ENCODE results near the gene KLC4. TPM values are rescaled to one million over a fixed set of nuclear protein-coding genes. Genes with fewer than 3 reads are reported as not detected.

The KLC4 gene
- polyA plus RNA-seq, 1 experiment = 16.8 TPM

DNA sequence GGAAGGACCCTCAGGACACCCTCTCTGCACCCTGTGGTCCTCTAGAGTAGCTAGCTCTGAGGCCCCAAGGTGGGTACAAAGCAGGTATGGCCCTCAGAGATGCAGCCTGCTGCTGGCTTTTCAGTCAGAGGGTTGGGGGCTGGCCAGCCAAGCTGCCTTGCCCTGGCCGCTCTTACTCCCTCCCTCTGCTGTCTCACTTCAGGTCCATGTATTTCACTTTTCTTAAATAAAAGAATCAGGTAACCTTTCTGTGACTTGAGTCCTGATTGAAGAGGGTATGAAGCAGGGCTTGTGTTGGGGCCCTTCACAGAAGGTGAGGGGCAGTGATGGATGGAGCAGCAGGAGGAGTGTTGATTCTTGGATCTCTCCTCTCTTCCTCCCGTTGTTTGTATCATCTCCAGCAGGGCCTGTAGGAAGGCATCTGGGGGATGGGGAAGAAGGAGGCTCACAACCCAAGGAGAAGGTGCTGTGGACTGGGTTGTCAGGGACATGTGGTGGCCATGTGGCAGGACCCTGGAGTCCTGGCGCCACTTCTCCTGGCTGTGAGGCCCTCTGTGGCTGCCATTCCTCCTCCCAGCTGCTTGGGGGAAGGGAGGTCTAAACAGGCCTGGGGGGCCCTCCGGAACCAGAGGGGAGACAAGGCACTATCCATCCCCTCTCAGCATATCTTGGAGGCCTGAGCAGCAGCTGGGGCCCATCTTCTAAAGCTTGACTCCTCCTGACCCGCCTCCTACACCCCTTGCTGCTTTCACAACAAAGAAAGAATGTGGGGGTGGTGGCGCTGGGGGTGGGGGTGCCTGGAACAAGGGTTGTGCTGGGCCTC, 15.6 kb downstream of the KLC4 start:
- Histone ChIP-seq H3K36me3 (ENCODE audit: control insufficient read depth, insufficient read depth, low read length) (0 out of 2 replicates have a peak, but pooled peaks cover 1% of the 10 kb centered on the region), H3K27me3 (ENCODE audit: control insufficient read depth, insufficient read depth, low read length) (no peaks in the 10 kb centered on the region), H3K4me3 (ENCODE audit: low read depth, low read length) (peak overlapping the region; percentile 79)
- POLR2A ChIA-PET = interaction anchor here (1.0 kb wide), 1 partner anchor 46 kb away, joined by 3 read pairs; no protein-coding TSS in a partner anchor
- TF ChIP-seq, protein P1, sequence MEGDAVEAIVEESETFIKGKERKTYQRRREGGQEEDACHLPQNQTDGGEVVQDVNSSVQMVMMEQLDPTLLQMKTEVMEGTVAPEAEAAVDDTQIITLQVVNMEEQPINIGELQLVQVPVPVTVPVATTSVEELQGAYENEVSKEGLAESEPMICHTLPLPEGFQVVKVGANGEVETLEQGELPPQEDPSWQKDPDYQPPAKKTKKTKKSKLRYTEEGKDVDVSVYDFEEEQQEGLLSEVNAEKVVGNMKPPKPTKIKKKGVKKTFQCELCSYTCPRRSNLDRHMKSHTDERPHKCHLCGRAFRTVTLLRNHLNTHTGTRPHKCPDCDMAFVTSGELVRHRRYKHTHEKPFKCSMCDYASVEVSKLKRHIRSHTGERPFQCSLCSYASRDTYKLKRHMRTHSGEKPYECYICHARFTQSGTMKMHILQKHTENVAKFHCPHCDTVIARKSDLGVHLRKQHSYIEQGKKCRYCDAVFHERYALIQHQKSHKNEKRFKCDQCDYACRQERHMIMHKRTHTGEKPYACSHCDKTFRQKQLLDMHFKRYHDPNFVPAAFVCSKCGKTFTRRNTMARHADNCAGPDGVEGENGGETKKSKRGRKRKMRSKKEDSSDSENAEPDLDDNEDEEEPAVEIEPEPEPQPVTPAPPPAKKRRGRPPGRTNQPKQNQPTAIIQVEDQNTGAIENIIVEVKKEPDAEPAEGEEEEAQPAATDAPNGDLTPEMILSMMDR (IDR thresholded peaks at IDR 0.05; ENCODE audit: insufficient read depth, low read depth, low read length) = no peak
- CTCF ChIA-PET = interaction anchor here (1.1 to 5.7 kb wide), 5 partner anchors 22 to 68 kb away, joined by 3 to 42 read pairs (median 5); no protein-coding TSS in a partner anchor
- DNase-seq (ENCODE audit: low read depth) = no peak

DNA sequence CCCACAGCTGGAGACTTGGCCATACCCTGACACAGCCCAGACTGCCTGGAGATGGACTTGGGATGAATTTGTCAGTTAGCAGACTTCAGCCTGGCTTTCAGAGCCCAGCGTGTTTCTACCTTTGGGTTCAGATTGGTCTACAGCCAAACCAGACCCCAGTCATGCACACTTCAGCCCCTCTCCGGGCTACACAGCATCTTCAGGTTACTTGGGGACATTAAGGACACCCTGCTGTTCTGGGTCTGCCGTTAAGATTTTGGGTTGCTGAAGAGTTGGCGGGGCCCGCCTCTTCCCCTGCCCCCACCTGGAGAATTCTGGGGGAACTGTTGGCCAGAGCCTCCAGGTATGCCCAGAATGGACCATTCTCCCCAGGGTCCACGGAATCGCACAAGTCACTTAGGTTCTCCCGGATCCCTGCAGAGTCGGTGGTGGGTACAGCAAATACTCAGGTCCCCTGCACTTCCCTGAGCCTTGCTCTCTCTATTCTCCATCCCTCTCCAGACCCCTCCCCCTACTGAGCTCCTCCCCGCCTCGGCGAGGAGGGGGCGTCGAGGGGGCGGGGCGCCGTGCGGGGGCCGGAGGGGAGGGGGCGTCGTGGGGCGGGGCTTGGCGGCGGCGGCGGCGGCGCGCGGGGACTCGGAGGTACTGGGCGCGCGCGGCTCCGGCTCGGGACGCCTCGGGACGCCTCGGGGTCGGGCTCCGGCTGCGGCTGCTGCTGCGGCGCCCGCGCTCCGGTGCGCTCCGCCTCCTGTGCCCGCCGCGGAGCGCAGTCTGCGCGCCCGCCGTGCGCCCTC, 16.4 kb downstream of the KLC4 start, which contains the start of gene PTK7:
Gene PTK7 (plus strand): TSS at position 645 of the 794 bp plus-strand sequence. CDS start 175 bp downstream, outside the sequence.
- no peak for DNase-seq (ENCODE audit: low read depth)
- no peaks in the 10 kb centered on the region for H3K27me3 ChIP-seq (ENCODE audit: control insufficient read depth, insufficient read depth, low read length)
- POLR2A ChIA-PET = interaction anchor here (0.5 to 2.0 kb wide), 3 partner anchors 45 to 820 kb away, joined by 3 to 12 read pairs (median 7); no protein-coding TSS in a partner anchor
- peak within 1 kb of the TSS; percentile 79 for H3K4me3 ChIP-seq (ENCODE audit: low read depth, low read length)
- TF ChIP-seq, protein P1 (IDR thresholded peaks at IDR 0.05; ENCODE audit: insufficient read depth, low read depth, low read length) = no peak
- CTCF ChIA-PET = interaction anchor here (1.0 to 5.7 kb wide), 6 partner anchors 14 to 68 kb away, joined by 3 to 42 read pairs (median 3); no protein-coding TSS in a partner anchor
- 0 out of 2 replicates have a peak, but pooled peaks cover 1% of the 10 kb centered on the region for H3K36me3 ChIP-seq (ENCODE audit: control insufficient read depth, insufficient read depth, low read length)

DNA sequence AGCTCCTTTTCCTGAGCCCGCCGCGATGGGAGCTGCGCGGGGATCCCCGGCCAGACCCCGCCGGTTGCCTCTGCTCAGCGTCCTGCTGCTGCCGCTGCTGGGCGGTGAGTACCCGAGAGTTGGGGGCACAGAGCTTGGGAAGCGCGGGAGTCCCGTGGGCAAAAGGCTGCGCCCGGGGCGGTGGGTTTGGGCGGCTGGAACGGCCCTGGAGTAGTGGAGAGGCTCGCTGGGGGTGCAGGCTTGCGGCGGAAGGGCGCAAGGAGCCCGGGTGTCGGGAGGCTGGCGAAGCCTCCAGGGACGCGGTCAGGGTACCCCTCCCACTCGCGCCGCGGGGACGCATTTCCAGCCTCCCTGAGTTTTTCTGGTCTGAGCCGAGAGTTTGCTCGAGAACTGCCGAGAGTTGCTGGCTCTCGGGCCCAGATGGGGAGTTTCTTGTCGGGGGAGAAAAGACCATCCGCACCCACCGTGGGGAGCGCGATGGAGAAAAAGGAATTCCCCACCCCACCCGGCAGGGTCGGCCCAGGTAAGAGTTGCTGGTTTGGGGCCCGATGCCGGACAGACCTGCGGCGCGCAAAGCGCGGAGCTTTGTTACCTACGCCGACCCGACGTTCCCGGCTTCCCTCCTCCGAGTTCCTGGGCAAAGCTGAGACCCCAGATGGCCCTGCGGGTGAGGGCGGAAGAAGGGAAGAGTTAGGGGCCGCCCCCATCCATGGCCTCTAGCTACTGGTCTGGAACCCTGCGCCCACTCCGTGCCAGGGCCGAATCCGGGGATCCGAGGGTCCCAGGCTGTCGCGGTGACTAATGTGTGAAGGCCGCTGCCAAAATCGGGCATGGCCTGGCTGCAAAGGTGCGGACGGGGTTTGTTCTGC, 17.3 kb downstream of the KLC4 start:
- Histone ChIP-seq H3K36me3 (ENCODE audit: control insufficient read depth, insufficient read depth, low read length) (0 out of 2 replicates have a peak, but pooled peaks cover 1% of the 10 kb centered on the region), H3K27me3 (ENCODE audit: control insufficient read depth, insufficient read depth, low read length) (no peaks in the 10 kb centered on the region), H3K4me3 (ENCODE audit: low read depth, low read length) (peak overlapping the region; percentile 79)
- POLR2A ChIA-PET = interaction anchor here (0.5 to 2.0 kb wide), 2 partner anchors 49 to 821 kb away, joined by 7 to 12 read pairs; no protein-coding TSS in a partner anchor
- CTCF ChIA-PET = interaction anchor here (0.8 to 5.7 kb wide), 9 partner anchors 13 to 67 kb away, joined by 3 to 42 read pairs (median 3); no protein-coding TSS in a partner anchor
- no peak for DNase-seq (ENCODE audit: low read depth)
- TF ChIP-seq, protein P1 (IDR thresholded peaks at IDR 0.05; ENCODE audit: insufficient read depth, low read depth, low read length) = no peak

DNA sequence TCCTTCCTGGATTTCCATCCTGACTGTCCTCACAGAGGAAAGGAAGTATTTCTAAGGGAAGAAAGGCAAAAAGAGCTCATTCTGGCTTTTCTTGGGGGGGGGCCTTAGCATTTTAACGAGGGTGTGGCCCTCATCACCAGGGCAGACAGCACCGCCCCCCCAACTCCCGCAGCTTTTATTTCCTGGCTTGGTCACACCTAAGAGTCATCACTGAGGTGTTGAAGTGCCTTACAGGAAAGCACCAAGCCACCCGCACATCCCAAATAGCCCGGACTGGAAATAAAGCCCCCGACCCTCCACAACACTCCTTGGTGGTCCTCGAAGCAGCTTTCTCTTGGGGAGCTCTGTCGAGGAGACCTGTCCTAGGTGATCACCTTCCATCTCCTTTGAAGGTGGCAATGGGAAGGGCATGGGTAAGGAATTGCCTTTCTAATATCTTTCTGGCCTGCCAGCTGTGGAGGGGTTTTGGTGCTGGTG, 17.9 kb downstream of the KLC4 start:
- CTCF ChIA-PET = interaction anchor here (0.8 to 5.7 kb wide), 6 partner anchors 17 to 66 kb away, joined by 3 to 42 read pairs (median 6); no protein-coding TSS in a partner anchor
- peak overlapping the region; percentile 79 for H3K4me3 ChIP-seq (ENCODE audit: low read depth, low read length)
- no peak for DNase-seq (ENCODE audit: low read depth)
- 0 out of 2 replicates have a peak, but pooled peaks cover 1% of the 10 kb centered on the region for H3K36me3 ChIP-seq (ENCODE audit: control insufficient read depth, insufficient read depth, low read length)
- H3K27me3 ChIP-seq (ENCODE audit: control insufficient read depth, insufficient read depth, low read length) = no peaks in the 10 kb centered on the region
- TF ChIP-seq, protein P1 (IDR thresholded peaks at IDR 0.05; ENCODE audit: insufficient read depth, low read depth, low read length) = no peak
- POLR2A ChIA-PET = interaction anchor here (2.0 kb wide), 1 partner anchor 48 kb away, joined by 7 read pairs; no protein-coding TSS in a partner anchor

All from BJ (cell line).